ENCODE results near the gene BCLAF1. TPM values are rescaled to one million over a fixed set of nuclear protein-coding genes. Genes with fewer than 3 reads are reported as not detected.

The BCLAF1 gene
- total and polyA plus RNA-seq, 12 donors: 13.1 to 102 (median 92.2) TPM

- Histone ChIP-seq H3K36me3 (peaks cover 0 to 42% (median 13%) of the 10 kb centered on the region in 9 donors), H3K27ac (no peak overlapping the region), H3K4me3 (no peak overlapping the region), H3K4me1 (peaks cover 0 to 31% (median 16%) of the 10 kb centered on the region in 9 donors), H3K27me3 (no peaks in the 10 kb centered on the region), H3K9me3 (no peaks in the 10 kb centered on the region)
- 74 to 76% methylated on average over 6 of the region's 6 CpGs for WGBS, 2 donors
- TF ChIP-seq CTCF (IDR thresholded peaks at IDR 0.05): no peak
- DNase-seq (no peak), ATAC-seq (no peak)
- intact Hi-C loops (cut with DNase I): loop anchor here in 2 of 10 donors (5.0 kb wide), 1 partner anchor 34 kb away; the partner anchor contains the start of gene BCLAF1 (in 2 of the 2)
Measured at GRCh38 chr6:136253734-136254133, 35.9 kb downstream of the BCLAF1 start.

GRCh38 chr6:136252441-136252840 is 37.2 kb downstream of the BCLAF1 start:
- H3K27me3 ChIP-seq: no peaks in the 10 kb centered on the region
- TF ChIP-seq CTCF (IDR thresholded peaks at IDR 0.05): no peak
- 60 to 72% methylated on average over 2 of the region's 2 CpGs for WGBS, 2 donors
- ATAC-seq (no peak), DNase-seq (no peak)
- intact Hi-C loops (cut with DNase I): loop anchor here in 2 of 10 donors (5.0 kb wide), 1 partner anchor 35 kb away; the partner anchor contains the start of gene BCLAF1 (in 2 of the 2)
- H3K36me3 ChIP-seq: peaks cover 0 to 29% (median 4%) of the 10 kb centered on the region in 9 donors
- H3K4me3 ChIP-seq: no peak overlapping the region
- no peak overlapping the region for H3K27ac ChIP-seq
- peaks cover 0 to 31% (median 16%) of the 10 kb centered on the region in 9 donors for H3K4me1 ChIP-seq
- H3K9me3 ChIP-seq: no peaks in the 10 kb centered on the region

GRCh38 chr6:136251394-136251793 is 38.3 kb downstream of the BCLAF1 start:
- no peak for TF ChIP-seq CTCF (IDR thresholded peaks at IDR 0.05)
- intact Hi-C loops (cut with DNase I): loop anchor here in 4 of 10 donors (2.0 to 5.0 kb wide), 3 partner anchors 36 to 39 kb away; partner anchors contain the start of gene BCLAF1 (in 3 of the 4)
- no peak for ATAC-seq

GRCh38 chr6:136250686-136251008 is 39.0 kb downstream of the BCLAF1 start:
- ATAC-seq: peak in 5 of 8 donors; percentile 7 to 28 (median 15)
- intact Hi-C loops (cut with DNase I): loop anchor here in 4 of 10 donors (2.0 to 5.0 kb wide), 3 partner anchors 37 to 40 kb away; partner anchors contain the start of gene BCLAF1 (in 3 of the 4)
- WGBS, 2 donors: 2% methylated on average over 8 of the region's 8 CpGs
- Histone ChIP-seq H3K27me3 (no peaks in the 10 kb centered on the region), H3K4me3 (peak overlapping the region; percentile 44 to 77 (median 64)), H3K9me3 (no peaks in the 10 kb centered on the region), H3K27ac (peak overlapping the region in 8 of 10 donors; percentile 40 to 55 (median 44)), H3K36me3 (peaks cover 0 to 11% (median 0%) of the 10 kb centered on the region in 9 donors), H3K4me1 (peaks cover 0 to 31% (median 16%) of the 10 kb centered on the region in 9 donors)
- no peak for DNase-seq
- TF ChIP-seq CTCF (IDR thresholded peaks at IDR 0.05): no peak

More at GRCh38 chr6:136251394-136251793, 38.3 kb downstream of the BCLAF1 start:
- Histone ChIP-seq H3K27ac (no peak overlapping the region), H3K27me3 (no peaks in the 10 kb centered on the region), H3K36me3 (peaks cover 0 to 19% (median 0%) of the 10 kb centered on the region in 9 donors), H3K4me1 (peaks cover 0 to 31% (median 16%) of the 10 kb centered on the region in 9 donors), H3K4me3 (peak overlapping the region in 5 of 10 donors; percentile 63 to 77 (median 75)), H3K9me3 (no peaks in the 10 kb centered on the region)
- 32 to 34% methylated on average over 4 of the region's 4 CpGs for WGBS, 2 donors
- DNase-seq: no peak
